ENCODE data around the gene PSMG4. TPM values are rescaled to one million over a fixed set of nuclear protein-coding genes. Genes with fewer than 3 reads are reported as not detected.

Gene PSMG4
- polyA plus RNA-seq, 1 experiment: 24.7 TPM

DNA sequence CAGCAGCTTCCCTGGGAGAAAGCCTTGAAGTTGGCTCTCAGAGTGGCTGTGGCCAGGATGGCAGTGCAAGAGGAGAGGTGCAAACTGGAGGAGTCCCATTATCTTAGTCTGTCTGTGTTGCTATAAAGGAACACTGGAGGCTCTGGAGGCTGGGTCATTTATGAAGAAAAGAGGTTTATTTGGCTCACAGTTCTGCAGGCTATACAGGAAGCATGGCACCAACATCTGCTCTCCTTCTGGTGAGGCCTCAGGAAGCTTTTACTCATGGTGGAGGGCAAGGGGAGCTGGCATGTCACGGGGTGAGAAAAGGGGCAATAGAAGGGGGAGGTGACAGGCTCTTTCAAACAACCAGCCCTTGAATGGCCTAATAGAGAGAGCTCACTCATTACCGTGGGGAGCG lies 47.1 kb downstream of the PSMG4 start:
- H3K4me3 ChIP-seq (ENCODE audit: low read depth, low read length): no peak overlapping the region
- H3K27me3 ChIP-seq (ENCODE audit: control insufficient read depth, insufficient read depth, low read length): peaks cover 12% of the 10 kb centered on the region
- DNase-seq (ENCODE audit: low read depth): no peak
- H3K36me3 ChIP-seq (ENCODE audit: control insufficient read depth, insufficient read depth, low read length): no peaks in the 10 kb centered on the region
- ChIA-PET CTCF (interaction anchor here (1.2 to 1.4 kb wide), 2 partner anchors 11 to 673 kb away, joined by 3 read pairs; no protein-coding TSS in a partner anchor), POLR2A (no interaction called here)
- TF ChIP-seq, protein P1, sequence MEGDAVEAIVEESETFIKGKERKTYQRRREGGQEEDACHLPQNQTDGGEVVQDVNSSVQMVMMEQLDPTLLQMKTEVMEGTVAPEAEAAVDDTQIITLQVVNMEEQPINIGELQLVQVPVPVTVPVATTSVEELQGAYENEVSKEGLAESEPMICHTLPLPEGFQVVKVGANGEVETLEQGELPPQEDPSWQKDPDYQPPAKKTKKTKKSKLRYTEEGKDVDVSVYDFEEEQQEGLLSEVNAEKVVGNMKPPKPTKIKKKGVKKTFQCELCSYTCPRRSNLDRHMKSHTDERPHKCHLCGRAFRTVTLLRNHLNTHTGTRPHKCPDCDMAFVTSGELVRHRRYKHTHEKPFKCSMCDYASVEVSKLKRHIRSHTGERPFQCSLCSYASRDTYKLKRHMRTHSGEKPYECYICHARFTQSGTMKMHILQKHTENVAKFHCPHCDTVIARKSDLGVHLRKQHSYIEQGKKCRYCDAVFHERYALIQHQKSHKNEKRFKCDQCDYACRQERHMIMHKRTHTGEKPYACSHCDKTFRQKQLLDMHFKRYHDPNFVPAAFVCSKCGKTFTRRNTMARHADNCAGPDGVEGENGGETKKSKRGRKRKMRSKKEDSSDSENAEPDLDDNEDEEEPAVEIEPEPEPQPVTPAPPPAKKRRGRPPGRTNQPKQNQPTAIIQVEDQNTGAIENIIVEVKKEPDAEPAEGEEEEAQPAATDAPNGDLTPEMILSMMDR (IDR thresholded peaks at IDR 0.05; ENCODE audit: insufficient read depth, low read depth, low read length): no peak

DNA sequence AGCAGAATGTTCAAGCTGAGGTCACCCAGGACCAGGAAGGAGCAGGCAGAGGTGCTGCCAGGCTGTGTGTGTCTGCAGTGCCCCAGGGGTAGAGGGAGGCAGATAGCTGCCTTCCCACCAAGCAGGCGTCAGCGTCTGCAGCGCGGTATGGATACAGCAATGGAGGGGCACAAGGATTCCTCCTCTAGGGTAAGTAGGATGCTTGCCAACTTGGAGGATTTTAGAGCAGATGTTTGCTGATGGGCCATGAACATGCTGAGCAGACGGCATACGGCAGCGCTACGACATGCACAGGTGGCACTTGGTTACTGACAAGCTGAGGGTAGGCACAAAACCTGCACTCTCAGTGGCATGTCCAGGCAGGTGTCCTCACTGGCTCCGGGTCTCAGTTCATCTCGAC lies 48.1 kb downstream of the PSMG4 start:
- ChIA-PET CTCF (interaction anchor here (1.4 kb wide), 1 partner anchor 672 kb away, joined by 3 read pairs; no protein-coding TSS in a partner anchor), POLR2A (no interaction called here)
- no peak overlapping the region for H3K4me3 ChIP-seq (ENCODE audit: low read depth, low read length)
- H3K36me3 ChIP-seq (ENCODE audit: control insufficient read depth, insufficient read depth, low read length): no peaks in the 10 kb centered on the region
- no peak for DNase-seq (ENCODE audit: low read depth)
- TF ChIP-seq, protein P1 (IDR thresholded peaks at IDR 0.05; ENCODE audit: insufficient read depth, low read depth, low read length): no peak
- peaks cover 12% of the 10 kb centered on the region for H3K27me3 ChIP-seq (ENCODE audit: control insufficient read depth, insufficient read depth, low read length)

DNA sequence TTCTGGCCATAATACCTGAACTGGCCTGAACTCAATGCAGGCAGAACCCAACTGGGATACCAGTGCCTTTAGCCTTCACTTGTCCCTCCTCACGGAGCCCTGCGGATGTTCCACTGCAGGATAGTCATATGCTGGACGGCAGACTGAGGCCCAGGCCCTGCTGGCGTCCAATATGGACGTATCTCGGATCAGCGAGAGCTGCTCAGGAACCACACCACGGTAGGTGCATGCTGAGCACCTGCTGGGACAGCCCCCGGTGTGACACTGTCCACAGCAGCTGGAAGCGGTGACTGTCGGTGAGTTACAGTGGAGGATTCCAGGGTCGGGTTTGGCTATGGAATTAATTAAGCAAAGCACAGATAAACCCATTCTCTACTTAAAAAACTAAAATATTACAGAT lies 48.7 kb downstream of the PSMG4 start:
- peaks cover 12% of the 10 kb centered on the region for H3K27me3 ChIP-seq (ENCODE audit: control insufficient read depth, insufficient read depth, low read length)
- no peaks in the 10 kb centered on the region for H3K36me3 ChIP-seq (ENCODE audit: control insufficient read depth, insufficient read depth, low read length)
- TF ChIP-seq, protein P1 (IDR thresholded peaks at IDR 0.05; ENCODE audit: insufficient read depth, low read depth, low read length): no peak
- CTCF ChIA-PET: interaction anchor here (1.4 kb wide), 1 partner anchor 671 kb away, joined by 3 read pairs; no protein-coding TSS in a partner anchor
- POLR2A ChIA-PET: no interaction called here
- no peak overlapping the region for H3K4me3 ChIP-seq (ENCODE audit: low read depth, low read length)
- no peak for DNase-seq (ENCODE audit: low read depth)

DNA sequence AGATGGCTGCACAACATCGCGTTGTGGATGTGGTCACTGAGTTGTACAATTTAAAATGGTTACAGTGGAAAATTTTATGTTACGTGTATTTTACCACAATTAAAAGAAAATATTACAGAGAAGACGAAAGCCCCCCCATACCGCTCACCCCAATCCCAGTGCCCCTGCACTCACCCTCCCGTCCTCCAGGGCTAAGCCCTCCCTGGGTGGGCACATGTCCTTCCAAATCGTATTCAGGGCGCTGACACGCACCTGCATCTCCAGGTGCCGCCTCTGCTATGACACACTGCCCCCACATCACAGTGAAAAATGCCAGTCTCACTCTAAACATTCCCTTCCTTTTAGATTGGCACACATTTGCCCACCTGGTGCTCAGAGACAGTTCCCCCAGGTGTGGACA lies 49.4 kb downstream of the PSMG4 start:
- POLR2A ChIA-PET: no interaction called here
- DNase-seq (ENCODE audit: low read depth): no peak
- H3K36me3 ChIP-seq (ENCODE audit: control insufficient read depth, insufficient read depth, low read length): no peaks in the 10 kb centered on the region
- TF ChIP-seq, protein P1 (IDR thresholded peaks at IDR 0.05; ENCODE audit: insufficient read depth, low read depth, low read length): no peak
- H3K27me3 ChIP-seq (ENCODE audit: control insufficient read depth, insufficient read depth, low read length): peaks cover 16% of the 10 kb centered on the region
- CTCF ChIA-PET: no interaction called here
- no peak overlapping the region for H3K4me3 ChIP-seq (ENCODE audit: low read depth, low read length)

DNA sequence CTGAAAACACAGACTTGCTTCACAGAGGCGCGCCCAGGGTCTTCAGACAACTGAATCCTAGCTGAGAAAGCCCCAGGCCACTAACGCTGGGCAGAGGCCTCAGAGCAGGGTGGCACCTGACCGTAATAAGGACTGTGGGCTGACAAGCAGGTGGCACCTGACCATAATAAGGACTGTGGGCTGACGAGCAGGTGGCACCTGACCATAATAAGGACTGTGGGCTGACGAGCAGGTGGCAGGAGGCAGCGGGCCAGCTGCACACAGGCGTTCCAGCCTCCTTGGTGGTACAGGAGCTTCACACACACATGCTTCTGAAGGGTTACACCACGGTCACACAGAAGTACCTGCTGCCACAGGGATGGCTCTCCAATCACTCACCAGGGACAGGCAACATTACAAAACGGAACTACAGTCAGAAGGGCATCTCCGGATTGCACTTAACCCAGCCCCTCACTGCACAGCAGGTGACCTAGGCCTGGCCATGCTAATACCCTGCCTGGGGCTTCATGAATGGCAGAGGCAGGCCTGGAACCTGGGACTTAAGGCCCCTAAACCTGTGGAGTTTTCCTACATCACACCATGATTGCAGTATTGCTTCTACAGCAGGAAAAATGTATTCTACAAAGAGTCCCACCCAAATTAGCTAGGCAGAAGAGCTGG lies 50.8 kb downstream of the PSMG4 start:
- Histone ChIP-seq H3K4me3 (ENCODE audit: low read depth, low read length) (no peak overlapping the region), H3K36me3 (ENCODE audit: control insufficient read depth, insufficient read depth, low read length) (no peaks in the 10 kb centered on the region), H3K27me3 (ENCODE audit: control insufficient read depth, insufficient read depth, low read length) (peaks cover 16% of the 10 kb centered on the region)
- TF ChIP-seq, protein P1 (IDR thresholded peaks at IDR 0.05; ENCODE audit: insufficient read depth, low read depth, low read length): no peak
- DNase-seq (ENCODE audit: low read depth): no peak
- CTCF ChIA-PET: no interaction called here
- POLR2A ChIA-PET: no interaction called here
